SU-DHL-6 (cell line): ENCODE data around the gene ZNFX1.

Experiments
- EZH2phosphoT487 ChIP-seq: fragments of 200-600 bp; sonication (generic), shearing (Covaris generic); conservative IDR thresholded peaks from 2 replicates; pipeline ENCODE4 v1.6.1; 2018; ENCODE audit warnings: mild to moderate bottlenecking, antibody characterized with exemption, low read length, moderate library complexity, mixed read lengths
- TF ChIP-seq, protein P1 (sequence below): fragments of 200-600 bp; sonication (generic); IDR thresholded peaks from one replicate; pipeline ENCODE4 v1.5.1; 2017; ENCODE audit warnings: antibody characterized with exemption, mild to moderate bottlenecking, low read length, moderate library complexity; ENCODE audit not compliant: insufficient read depth, poor library complexity, severe bottlenecking

DNA sequence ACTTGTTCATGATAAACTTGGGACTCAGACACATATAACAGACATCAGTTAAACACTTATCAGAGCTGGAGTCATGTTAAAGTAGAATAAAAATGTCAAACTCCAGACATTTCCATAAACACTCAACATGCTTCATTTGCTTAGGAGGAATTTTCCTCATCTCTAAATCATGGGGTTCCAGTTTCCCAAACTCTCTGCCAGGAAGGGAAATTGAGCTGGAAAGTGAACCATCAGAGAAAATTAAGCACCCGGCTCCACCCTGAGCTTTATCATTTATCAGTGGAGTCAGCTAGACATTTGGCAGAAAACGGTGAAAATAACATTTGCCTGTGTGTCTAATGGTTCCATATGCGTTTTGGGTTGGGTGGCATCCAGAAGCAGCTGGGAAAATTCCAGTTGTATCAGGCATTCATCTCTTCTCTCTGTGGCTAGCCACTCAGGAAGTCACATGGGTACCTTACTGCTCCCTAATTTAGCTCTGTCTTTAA lies 25.3 kb upstream of the ZNFX1 start:
- TF ChIP-seq, protein P1, sequence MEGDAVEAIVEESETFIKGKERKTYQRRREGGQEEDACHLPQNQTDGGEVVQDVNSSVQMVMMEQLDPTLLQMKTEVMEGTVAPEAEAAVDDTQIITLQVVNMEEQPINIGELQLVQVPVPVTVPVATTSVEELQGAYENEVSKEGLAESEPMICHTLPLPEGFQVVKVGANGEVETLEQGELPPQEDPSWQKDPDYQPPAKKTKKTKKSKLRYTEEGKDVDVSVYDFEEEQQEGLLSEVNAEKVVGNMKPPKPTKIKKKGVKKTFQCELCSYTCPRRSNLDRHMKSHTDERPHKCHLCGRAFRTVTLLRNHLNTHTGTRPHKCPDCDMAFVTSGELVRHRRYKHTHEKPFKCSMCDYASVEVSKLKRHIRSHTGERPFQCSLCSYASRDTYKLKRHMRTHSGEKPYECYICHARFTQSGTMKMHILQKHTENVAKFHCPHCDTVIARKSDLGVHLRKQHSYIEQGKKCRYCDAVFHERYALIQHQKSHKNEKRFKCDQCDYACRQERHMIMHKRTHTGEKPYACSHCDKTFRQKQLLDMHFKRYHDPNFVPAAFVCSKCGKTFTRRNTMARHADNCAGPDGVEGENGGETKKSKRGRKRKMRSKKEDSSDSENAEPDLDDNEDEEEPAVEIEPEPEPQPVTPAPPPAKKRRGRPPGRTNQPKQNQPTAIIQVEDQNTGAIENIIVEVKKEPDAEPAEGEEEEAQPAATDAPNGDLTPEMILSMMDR: no peak
- no peak for TF ChIP-seq EZH2phosphoT487
